IMR-90 (cell line): ENCODE data around the gene PCSK6. TPM values are rescaled to one million over a fixed set of nuclear protein-coding genes. Genes with fewer than 3 reads are reported as not detected.
"Not testable (repeated sequence)": the region's sequence is repeated elsewhere in the genome, so short reads cannot be mapped to it uniquely, and the experiment has no call there.

Source experiments
- ATAC-seq: fragments of 200-7000 bp; cut with Tn5 transposase; 2 replicates; pipeline ENCODE4 v1.9.1; 2020; ENCODE audit warnings: low read depth, mild to moderate bottlenecking, moderate library complexity
- BruUV-seq: library from RNA; stranded (reverse); fragments of 400-500 nt; replicated peaks from 2 replicates; lab custom pipeline; 2021; lab: Mats Ljungman, UMichigan
- CTCF ChIA-PET: fragments of 300-600 bp; formaldehyde crosslinking; extraction: SDS; loops from one replicate; lab custom pipeline; 2021; ENCODE audit warnings: antibody characterized with exemption; lab: Yijun Ruan, JAX
- POLR2A ChIA-PET: fragments of 300-600 bp; sonication (Branson Sonifier 250); formaldehyde crosslinking; loops from one replicate; lab custom pipeline; 2022; ENCODE audit warnings: antibody characterized with exemption; ENCODE audit not compliant: unreplicated experiment; lab: Charles Lee
- DNase-seq: peaks from one replicate; pipeline ENCODE4 v3.0.0; 2013
- H2AFZ ChIP-seq: replicated peaks from 2 replicates; pipeline ENCODE3; 2013; ENCODE audit warnings: low read length, mild to moderate bottlenecking; ENCODE audit not compliant: poor library complexity
- H2AK5ac ChIP-seq: 2 replicates; pipeline ENCODE4 v1.6.1; 2013; ENCODE audit warnings: low read depth, low read length, inconsistent platforms
- H2AK9ac ChIP-seq: replicated peaks from 2 replicates; pipeline ENCODE3; 2013; ENCODE audit warnings: mild to moderate bottlenecking, low read depth, low read length, moderate library complexity; ENCODE audit not compliant: poor library complexity
- H2BK120ac ChIP-seq: 2 replicates; pipeline ENCODE4 v1.6.1; 2013; ENCODE audit warnings: low read depth, low read length, inconsistent platforms
- H2BK15ac ChIP-seq: 3 replicates; pipeline ENCODE4 v1.6.1; 2013; ENCODE audit warnings: low read depth, low read length, inconsistent platforms
- H2BK20ac ChIP-seq: 2 replicates; pipeline ENCODE4 v1.6.1; 2013; ENCODE audit warnings: low read depth, mild to moderate bottlenecking, inconsistent platforms, low read length, moderate library complexity
- H2BK5ac ChIP-seq: 2 replicates; pipeline ENCODE4 v1.6.1; 2013; ENCODE audit warnings: mild to moderate bottlenecking, low read depth, low read length, inconsistent platforms; ENCODE audit not compliant: poor library complexity, severe bottlenecking
- H3K14ac ChIP-seq: replicated peaks from 2 replicates; pipeline ENCODE4 v1.6.1; 2013; ENCODE audit warnings: low read depth, low read length, inconsistent platforms
- H3K18ac ChIP-seq: 2 replicates; pipeline ENCODE4 v1.6.1; 2013; ENCODE audit warnings: low read depth, low read length, control low read depth
- H3K23ac ChIP-seq: 2 replicates; pipeline ENCODE4 v1.6.1; 2013; ENCODE audit warnings: low read depth, low read length, inconsistent platforms
- H3K27ac ChIP-seq: 2 replicates; pipeline ENCODE4 v1.5.1; 2013; ENCODE audit warnings: mild to moderate bottlenecking, control low read depth, low read length; ENCODE audit not compliant: insufficient read depth
- H3K27me3 ChIP-seq: 2 replicates; pipeline ENCODE4 v1.6.1; 2013; ENCODE audit warnings: low read length; ENCODE audit not compliant: control insufficient read depth, insufficient read depth
- H3K36me3 ChIP-seq: 2 replicates; pipeline ENCODE4 v1.6.1; 2013; ENCODE audit warnings: low read length, mixed read lengths; ENCODE audit not compliant: control insufficient read depth, insufficient read depth
- H3K4ac ChIP-seq: 2 replicates; pipeline ENCODE4 v1.6.1; 2013; ENCODE audit warnings: low read depth, low read length, inconsistent platforms
- H3K4me1 ChIP-seq: 2 replicates; pipeline ENCODE4 v1.6.1; 2013; ENCODE audit warnings: low read length, mixed read lengths; ENCODE audit not compliant: control insufficient read depth, insufficient read depth
- H3K4me2 ChIP-seq: 2 replicates; pipeline ENCODE4 v1.6.1; 2013; ENCODE audit warnings: low read depth, mild to moderate bottlenecking, control low read depth, low read length, moderate library complexity
- H3K4me3 ChIP-seq: 2 replicates; pipeline ENCODE4 v1.5.1; 2013; ENCODE audit warnings: low read depth, mild to moderate bottlenecking, control low read depth, low read length, moderate library complexity; ENCODE audit not compliant: insufficient read depth
- H3K56ac ChIP-seq: 2 replicates; pipeline ENCODE4 v1.6.1; 2013; ENCODE audit warnings: low read length, inconsistent platforms; ENCODE audit not compliant: insufficient read depth; ENCODE audit errors: extremely low read depth
- H3K79me1 ChIP-seq, 2 experiments: 2 replicates each; pipeline ENCODE4 v1.6.1; 2013; ENCODE audit warnings: low read length in 2 of 2, inconsistent platforms in 1 of 2, low read depth in 1 of 2
- H3K9ac ChIP-seq: 2 replicates; pipeline ENCODE4 v1.6.1; 2013; ENCODE audit warnings: low read depth, low read length, control low read depth
- H3K9me1 ChIP-seq: 2 replicates; pipeline ENCODE4 v1.6.1; 2013; ENCODE audit warnings: low read length, inconsistent platforms; ENCODE audit not compliant: insufficient read depth
- H3K9me3 ChIP-seq: 2 replicates; pipeline ENCODE4 v1.6.1; 2013; ENCODE audit warnings: low read length; ENCODE audit not compliant: control insufficient read depth, insufficient read depth
- H4K20me1 ChIP-seq: 2 replicates; pipeline ENCODE4 v1.6.1; 2013; ENCODE audit warnings: low read length, inconsistent platforms; ENCODE audit not compliant: insufficient read depth
- H4K5ac ChIP-seq: 2 replicates; pipeline ENCODE4 v1.6.1; 2013; ENCODE audit warnings: mild to moderate bottlenecking, low read depth, low read length, control low read depth
- H4K8ac ChIP-seq, 2 experiments: 2 replicates each; pipeline ENCODE4 v1.6.1; 2013; ENCODE audit warnings: low read depth in 2 of 2, low read length in 2 of 2, control low read depth in 1 of 2, inconsistent platforms in 1 of 2
- H4K91ac ChIP-seq: 2 replicates; pipeline ENCODE4 v1.6.1; 2013; ENCODE audit warnings: low read depth, low read length, inconsistent platforms; ENCODE audit not compliant: insufficient read depth
- FOS ChIP-seq: fragments of 150-350 bp; IDR thresholded peaks from 2 replicates; pipeline ENCODE4 v1.6.1; 2016; ENCODE audit warnings: low read depth, low read length
- MAFK ChIP-seq: IDR thresholded peaks from 2 replicates; pipeline ENCODE4 v1.6.1; 2012; ENCODE audit warnings: low read depth, low read length, improper control_type of control experiment
- MXI1 ChIP-seq: IDR thresholded peaks from 2 replicates; pipeline ENCODE4 v1.6.1; 2012; ENCODE audit warnings: low read depth, mild to moderate bottlenecking, low read length, moderate library complexity, borderline replicate concordance
- POLR2A ChIP-seq: IDR thresholded peaks from 2 replicates; pipeline ENCODE4 v1.6.1; 2012; ENCODE audit warnings: mild to moderate bottlenecking, low read depth, low read length
- RAD21 ChIP-seq: IDR thresholded peaks from 2 replicates; pipeline ENCODE4 v1.6.1; 2012; ENCODE audit warnings: low read length, improper control_type of control experiment
- RCOR1 ChIP-seq: IDR thresholded peaks from 2 replicates; pipeline ENCODE4 v1.6.1; 2012; ENCODE audit warnings: mild to moderate bottlenecking, low read length, improper control_type of control experiment; ENCODE audit not compliant: insufficient replicate concordance
- RFX5 ChIP-seq: IDR thresholded peaks from 2 replicates; pipeline ENCODE4 v1.8.0; 2012; ENCODE audit warnings: low read depth, mild to moderate bottlenecking, low read length, moderate library complexity
- USF2 ChIP-seq: fragments of 150-350 bp; IDR thresholded peaks from 2 replicates; pipeline ENCODE4 v1.6.1; 2017; ENCODE audit warnings: mild to moderate bottlenecking, antibody characterized with exemption, low read length, low read depth
- WGBS, 2 experiments: methylation state at CpG; one replicate each; pipeline versions ENCODE4 v1.1.5 to v1.1.7; 2013; ENCODE audit warnings: missing lambda C conversion rate in 2 of 2; ENCODE audit not compliant: insufficient read length in 1 of 2; ENCODE audit errors: extremely low coverage in 2 of 2; 5-methylcytosine and 5-hydroxymethylcytosine counted together
- dilution Hi-C: fragments of 300-500 bp; cut with HindIII; formaldehyde crosslinking; loops from one replicate; pipeline ENCODE4 v1.14.3; 2018; ENCODE audit warnings: low sequenced_read_pairs; ENCODE audit not compliant: unreplicated experiment
- in situ Hi-C: fragments of 300-500 bp; cut with MboI; formaldehyde crosslinking; loops from 3 replicates; pipeline ENCODE4 v1.14.3; 2019; ENCODE audit warnings: low sequenced_read_pairs, inconsistent platforms, mixed read lengths
- intact Hi-C: fragments of 100-400 bp; cut with micrococcal nuclease; formaldehyde crosslinking; loops from 2 replicates; pipeline ENCODE4 v1.10.0; 2022
- polyA plus RNA-seq, 3 experiments: library from polyadenylated mRNA; depleted of rRNA; stranded (reverse); fragments of >200 nt; gene quantifications; 2 replicates each; pipeline ENCODE4 v1.2.3, GENCODE V29; 2012; ENCODE audit warnings: low replicate concordance in 1 of 3
- total RNA-seq: library from RNA; depleted of rRNA; stranded (reverse); fragments of >200 nt; gene quantifications from 2 replicates; pipeline ENCODE4 v1.2.3, GENCODE V29; 2012

The PCSK6 gene
- total and polyA plus RNA-seq, 2 of the 4 experiments (the other 2 are of a cell fraction) = not detected

DNA sequence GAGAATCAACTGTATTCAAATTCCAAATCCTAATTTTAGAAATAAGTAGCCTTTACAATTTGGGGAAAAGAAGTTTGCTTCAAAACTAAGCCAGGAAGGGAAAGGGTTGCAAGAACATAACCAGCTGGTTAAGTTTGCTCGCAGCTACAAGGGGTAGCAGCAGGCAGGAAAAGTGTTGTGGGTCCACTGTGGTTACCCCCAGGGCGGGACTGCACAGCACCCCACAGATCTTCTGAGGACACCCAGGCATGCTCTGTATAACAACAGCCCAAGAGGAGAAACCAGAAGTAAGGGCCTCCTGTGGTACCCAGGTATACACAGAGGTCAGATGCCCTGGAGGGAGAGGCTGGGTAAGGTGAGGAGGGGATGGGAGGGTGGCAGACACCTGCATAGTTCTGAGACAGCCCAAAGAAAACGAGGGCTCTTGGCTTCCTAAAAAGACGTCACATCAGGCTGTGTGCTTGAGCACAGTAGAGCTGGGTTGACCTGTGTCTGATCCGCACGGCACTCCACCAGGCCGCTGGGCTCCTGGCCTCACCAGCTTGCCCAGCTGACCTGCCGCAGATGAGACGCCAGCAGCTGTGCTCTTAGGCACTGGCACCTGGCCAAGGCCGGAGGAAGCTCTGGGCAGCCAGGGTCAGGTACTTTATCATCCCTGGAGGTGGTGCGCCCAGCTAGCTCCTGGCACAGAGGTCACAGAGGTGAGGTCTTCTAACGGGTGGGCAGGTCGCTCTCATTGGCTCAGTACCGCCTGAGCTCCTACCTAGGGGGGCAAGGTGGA is 112.7 kb downstream of the PCSK6 start:
- Histone ChIP-seq H2AK9ac (no peak overlapping the region), H3K9me3 (no peaks in the 10 kb centered on the region), H3K56ac (no peak overlapping the region), H2BK20ac (no peak overlapping the region), H4K8ac (no peak overlapping the region), H3K27me3 (peaks cover 29% of the 10 kb centered on the region), H3K18ac (no peak overlapping the region), H3K9me1 (no peaks in the 10 kb centered on the region), H3K4me3 (no peak overlapping the region), H3K9ac (no peak overlapping the region), H4K91ac (no peak overlapping the region), H2BK5ac (no peak overlapping the region), H2AFZ (no peak overlapping the region), H2AK5ac (no peak overlapping the region), H3K4ac (no peak overlapping the region), H2BK15ac (no peak overlapping the region), H3K4me2 (no peak overlapping the region), H3K79me1 (no peaks in the 10 kb centered on the region), H4K20me1 (no peaks in the 10 kb centered on the region), H3K4me1 (no peaks in the 10 kb centered on the region), H2BK120ac (no peak overlapping the region), H4K5ac (no peak overlapping the region), H3K23ac (no peak overlapping the region), H3K14ac (no peak overlapping the region), H3K36me3 (no peaks in the 10 kb centered on the region), H3K27ac (no peak overlapping the region)
- no TSS peak for BruUV-seq
- no peak for TF ChIP-seq FOS
- TF ChIP-seq RCOR1 = no peak
- TF ChIP-seq MXI1 = no peak
- TF ChIP-seq POLR2A = no peak
- TF ChIP-seq RAD21 = no peak
- no peak for TF ChIP-seq USF2
- no peak for TF ChIP-seq MAFK
- TF ChIP-seq RFX5 = no peak
- DNase-seq = no peak
- ChIA-PET POLR2A (no interaction called here), CTCF (no interaction called here)
- WGBS, 2 experiments = 65% methylated on average over 5 of the region's 14 CpGs; no CpG with 5 or more reads in 1 of the 2 experiments
- in situ Hi-C loops (no loop called here), dilution Hi-C loops (no loop called here), intact Hi-C loops (no loop called here)
- no peak for ATAC-seq

GRCh38 chr15:101375006-101375405 is 114.5 kb downstream of the PCSK6 start:
- peaks cover 22% of the 10 kb centered on the region for H3K27me3 ChIP-seq
- H2AK5ac ChIP-seq, H3K36me3 ChIP-seq, H4K91ac ChIP-seq, H3K23ac ChIP-seq, H2BK120ac ChIP-seq, H2AK9ac ChIP-seq, H3K56ac ChIP-seq, intact Hi-C loops, H3K4me3 ChIP-seq, H3K79me1 ChIP-seq, H3K4ac ChIP-seq, ATAC-seq, H2BK5ac ChIP-seq, H3K9ac ChIP-seq, H3K14ac ChIP-seq, H3K18ac ChIP-seq, H3K4me2 ChIP-seq, H4K5ac ChIP-seq, H2BK15ac ChIP-seq, dilution Hi-C loops, H2AFZ ChIP-seq, DNase-seq, in situ Hi-C loops, POLR2A ChIA-PET, H3K27ac ChIP-seq, H3K4me1 ChIP-seq, H4K8ac ChIP-seq, H2BK20ac ChIP-seq, H4K20me1 ChIP-seq, H3K9me1 ChIP-seq, CTCF ChIA-PET, BruUV-seq, H3K9me3 ChIP-seq: not testable (repeated sequence)
- no CpG with 5 or more reads among the region's 15 CpGs for WGBS, 2 experiments
